ENCODE results near the gene ACTG1. TPM values are rescaled to one million over a fixed set of nuclear protein-coding genes. Genes with fewer than 3 reads are reported as not detected.

ACTG1 gene
- total RNA-seq, 4 donors from 2014 or later, result 1,023 to 5,472 (median 2,159) TPM

GRCh38 chr17:81502471-81503017 lies 10.1 kb downstream of the ACTG1 start:
- intact Hi-C loops (cut with DNase I; ENCODE audit: low total_unique reads), result no loop called here
- H3K27me3 ChIP-seq, result no peaks in the 10 kb centered on the region
- TF ChIP-seq POLR2A (IDR thresholded peaks at IDR 0.05), result no peak
- TF ChIP-seq, protein P1, sequence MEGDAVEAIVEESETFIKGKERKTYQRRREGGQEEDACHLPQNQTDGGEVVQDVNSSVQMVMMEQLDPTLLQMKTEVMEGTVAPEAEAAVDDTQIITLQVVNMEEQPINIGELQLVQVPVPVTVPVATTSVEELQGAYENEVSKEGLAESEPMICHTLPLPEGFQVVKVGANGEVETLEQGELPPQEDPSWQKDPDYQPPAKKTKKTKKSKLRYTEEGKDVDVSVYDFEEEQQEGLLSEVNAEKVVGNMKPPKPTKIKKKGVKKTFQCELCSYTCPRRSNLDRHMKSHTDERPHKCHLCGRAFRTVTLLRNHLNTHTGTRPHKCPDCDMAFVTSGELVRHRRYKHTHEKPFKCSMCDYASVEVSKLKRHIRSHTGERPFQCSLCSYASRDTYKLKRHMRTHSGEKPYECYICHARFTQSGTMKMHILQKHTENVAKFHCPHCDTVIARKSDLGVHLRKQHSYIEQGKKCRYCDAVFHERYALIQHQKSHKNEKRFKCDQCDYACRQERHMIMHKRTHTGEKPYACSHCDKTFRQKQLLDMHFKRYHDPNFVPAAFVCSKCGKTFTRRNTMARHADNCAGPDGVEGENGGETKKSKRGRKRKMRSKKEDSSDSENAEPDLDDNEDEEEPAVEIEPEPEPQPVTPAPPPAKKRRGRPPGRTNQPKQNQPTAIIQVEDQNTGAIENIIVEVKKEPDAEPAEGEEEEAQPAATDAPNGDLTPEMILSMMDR (IDR thresholded peaks at IDR 0.05), result no peak
- H3K27ac ChIP-seq, result no peak overlapping the region
- no peaks in the 10 kb centered on the region for H3K4me1 ChIP-seq
- no peak overlapping the region for H3K4me3 ChIP-seq
- no peak for DNase-seq
- no peaks in the 10 kb centered on the region for H3K9me3 ChIP-seq
- H3K36me3 ChIP-seq, result no peaks in the 10 kb centered on the region

DNA sequence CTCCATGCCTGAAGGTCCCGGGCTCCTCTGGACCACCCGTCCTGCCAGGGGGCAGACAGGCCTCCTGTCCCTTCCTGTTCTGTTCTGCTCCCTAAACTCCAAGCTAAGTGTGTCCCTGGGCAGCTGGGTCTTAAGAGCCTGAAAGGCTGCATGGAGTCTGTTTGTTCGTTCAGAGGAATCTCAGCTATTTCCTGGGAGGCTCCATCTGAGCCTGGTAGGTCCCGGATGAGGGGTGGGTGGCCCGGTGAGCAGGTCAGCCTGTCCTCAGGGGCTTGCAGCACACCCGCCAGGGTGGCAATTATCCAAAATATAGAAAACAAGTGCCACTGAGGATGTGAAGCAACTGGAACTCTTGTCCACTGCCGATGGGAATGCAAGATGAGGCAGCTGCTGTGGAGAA lies 12.6 kb downstream of the ACTG1 start:
- no peak for DNase-seq
- no peaks in the 10 kb centered on the region for H3K36me3 ChIP-seq
- H3K4me1 ChIP-seq, result no peaks in the 10 kb centered on the region
- H3K27ac ChIP-seq, result no peak overlapping the region
- no peaks in the 10 kb centered on the region for H3K27me3 ChIP-seq
- no peak overlapping the region for H3K4me3 ChIP-seq
- intact Hi-C loops (cut with DNase I; ENCODE audit: low total_unique reads), result no loop called here
- TF ChIP-seq, protein P1 (IDR thresholded peaks at IDR 0.05), result no peak
- no peaks in the 10 kb centered on the region for H3K9me3 ChIP-seq

GRCh38 chr17:81499601-81499970 lies 13.0 kb downstream of the ACTG1 start:
- Histone ChIP-seq H3K36me3 (no peaks in the 10 kb centered on the region), H3K4me1 (no peaks in the 10 kb centered on the region), H3K4me3 (no peak overlapping the region), H3K9me3 (no peaks in the 10 kb centered on the region), H3K27me3 (no peaks in the 10 kb centered on the region), H3K27ac (no peak overlapping the region)
- TF ChIP-seq, protein P1 (IDR thresholded peaks at IDR 0.05), result no peak
- no peak for TF ChIP-seq POLR2A (IDR thresholded peaks at IDR 0.05)
- no peak for DNase-seq
- intact Hi-C loops (cut with DNase I; ENCODE audit: low total_unique reads), result no loop called here

DNA sequence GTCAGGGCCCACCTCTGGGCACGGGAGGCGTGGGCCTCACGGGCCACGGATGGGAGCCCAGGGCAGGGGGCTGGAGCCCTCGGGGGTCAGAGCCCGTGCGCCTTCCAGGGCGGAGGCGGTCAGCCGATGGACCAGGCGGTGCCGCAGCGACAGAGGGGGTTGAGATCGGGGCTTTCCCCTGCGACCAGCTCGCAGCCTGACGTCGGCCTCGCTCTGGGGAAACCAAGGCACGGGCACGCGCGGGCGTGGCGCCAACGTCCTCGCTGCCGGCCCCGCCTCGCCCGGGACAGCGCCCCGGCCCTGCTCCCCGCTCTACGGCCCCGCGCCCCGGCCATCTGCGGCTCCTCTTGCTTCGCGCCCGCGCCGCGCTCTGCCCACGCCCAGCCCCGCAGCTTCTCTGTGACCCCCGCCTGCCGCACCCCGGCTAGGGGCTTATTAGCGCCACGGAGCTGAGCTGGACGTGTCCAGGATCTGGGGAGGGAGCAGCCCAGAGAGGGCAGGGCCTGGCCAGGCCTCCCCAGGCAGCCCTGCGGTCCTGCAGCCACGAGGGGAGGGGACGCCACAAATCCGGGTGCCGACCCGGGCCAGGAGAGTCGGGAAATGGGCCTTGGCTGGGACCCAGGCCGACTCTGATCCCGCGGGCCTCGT lies 13.5 kb downstream of the ACTG1 start:
- Histone ChIP-seq H3K36me3 (no peaks in the 10 kb centered on the region), H3K4me1 (no peaks in the 10 kb centered on the region), H3K4me3 (no peak overlapping the region), H3K9me3 (no peaks in the 10 kb centered on the region), H3K27ac (no peak overlapping the region), H3K27me3 (no peaks in the 10 kb centered on the region)
- TF ChIP-seq, protein P1 (IDR thresholded peaks at IDR 0.05), result no peak
- TF ChIP-seq POLR2A (IDR thresholded peaks at IDR 0.05), result no peak
- no peak for DNase-seq
- intact Hi-C loops (cut with DNase I; ENCODE audit: low total_unique reads), result no loop called here

DNA sequence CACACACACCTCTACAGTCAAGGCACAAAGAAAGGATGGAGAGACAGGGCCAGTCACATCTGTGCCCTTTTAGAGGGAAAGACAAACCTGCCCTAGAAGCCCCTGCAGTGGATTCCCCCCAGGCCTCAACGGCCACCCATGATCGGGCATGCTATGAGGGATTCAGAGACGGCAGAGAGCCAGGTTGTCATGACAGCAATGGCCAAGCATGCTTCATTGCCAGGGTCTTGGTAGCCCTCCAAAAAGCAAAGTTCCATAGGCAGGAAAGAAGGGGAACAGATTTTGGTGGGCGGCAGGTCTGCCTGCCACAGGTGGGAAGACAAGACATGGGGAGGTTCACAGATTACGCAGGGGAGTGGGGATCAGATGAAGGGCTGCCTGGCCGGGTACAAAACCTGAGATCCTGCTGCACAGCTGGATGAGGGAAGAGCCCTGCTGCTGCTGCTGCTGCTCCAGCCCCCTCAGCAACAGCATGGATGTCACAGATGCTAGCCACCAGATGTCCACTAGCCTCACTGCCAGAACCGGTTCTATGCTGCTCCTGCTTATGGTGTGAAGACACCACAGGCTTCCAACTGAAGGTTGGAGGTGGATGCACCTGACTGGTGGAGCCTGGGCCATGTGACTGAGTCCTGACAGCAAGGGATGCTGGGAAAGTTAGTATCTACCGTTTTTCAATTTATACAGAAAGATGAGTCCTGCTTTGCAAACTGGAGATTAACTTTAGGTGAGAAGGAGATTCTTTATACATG lies 17.8 kb downstream of the ACTG1 start:
- no peak overlapping the region for H3K4me3 ChIP-seq
- H3K4me1 ChIP-seq, result no peaks in the 10 kb centered on the region
- H3K9me3 ChIP-seq, result no peaks in the 10 kb centered on the region
- H3K27ac ChIP-seq, result no peak overlapping the region
- H3K36me3 ChIP-seq, result no peaks in the 10 kb centered on the region
- no peaks in the 10 kb centered on the region for H3K27me3 ChIP-seq
- TF ChIP-seq, protein P1 (IDR thresholded peaks at IDR 0.05), result no peak
- no peak for TF ChIP-seq POLR2A (IDR thresholded peaks at IDR 0.05)
- intact Hi-C loops (cut with DNase I; ENCODE audit: low total_unique reads), result no loop called here
- no peak for DNase-seq

All from uterus (tissue), 4 donors.